ENCODE measurements around the gene CALM1.

GRCh38 chr14:90379106-90379505 is 17.7 kb upstream of the CALM1 start:
- TF ChIP-seq CTCF (IDR thresholded peaks at IDR 0.05): no peak
- TF ChIP-seq POLR2A (IDR thresholded peaks at IDR 0.05): no peak

All from testis (tissue), 2 donors.